ENCODE data around the gene CDCA8. TPM values are rescaled to one million over a fixed set of nuclear protein-coding genes. Genes with fewer than 3 reads are reported as not detected.

The CDCA8 gene
- total and polyA plus RNA-seq, 8 donors: 0.89 to 5.5 (median 3.0) TPM; not detected in 2

DNA sequence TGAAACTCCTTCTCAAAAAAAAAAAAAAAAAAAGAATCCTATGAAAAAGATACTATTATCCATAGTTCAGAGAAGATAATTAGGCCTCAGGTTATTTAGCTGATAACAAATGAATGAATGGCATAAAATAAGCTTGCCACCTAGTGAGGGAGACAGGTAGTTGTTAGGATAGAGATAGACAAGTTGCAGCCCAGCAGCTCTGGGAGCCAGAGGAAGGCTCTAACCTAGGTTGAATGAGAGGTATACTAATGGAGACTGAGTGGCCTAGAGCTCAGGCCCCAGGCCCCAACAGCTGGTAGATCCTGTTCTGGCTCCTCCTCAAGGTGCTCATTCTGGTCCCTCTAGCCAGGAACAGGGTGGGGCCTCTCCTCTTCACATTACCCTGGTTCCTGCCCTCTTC, 37.0 kb upstream of the CDCA8 start:
- intact Hi-C loops (cut with DNase I; ENCODE audit: low total_unique reads): no loop called here
- DNase-seq: no peak
- Histone ChIP-seq H3K9me3 (no peaks in the 10 kb centered on the region), H3K36me3 (no peaks in the 10 kb centered on the region), H3K4me1 (no peaks in the 10 kb centered on the region), H3K27ac (no peak overlapping the region), H3K4me3 (no peak overlapping the region), H3K27me3 (peaks cover 0 to 51% (median 10%) of the 10 kb centered on the region in 3 donors)
- TF ChIP-seq EP300 (IDR thresholded peaks at IDR 0.05): no peak
- TF ChIP-seq POLR2AphosphoS5 (IDR thresholded peaks at IDR 0.05): no peak
- TF ChIP-seq, protein P1, sequence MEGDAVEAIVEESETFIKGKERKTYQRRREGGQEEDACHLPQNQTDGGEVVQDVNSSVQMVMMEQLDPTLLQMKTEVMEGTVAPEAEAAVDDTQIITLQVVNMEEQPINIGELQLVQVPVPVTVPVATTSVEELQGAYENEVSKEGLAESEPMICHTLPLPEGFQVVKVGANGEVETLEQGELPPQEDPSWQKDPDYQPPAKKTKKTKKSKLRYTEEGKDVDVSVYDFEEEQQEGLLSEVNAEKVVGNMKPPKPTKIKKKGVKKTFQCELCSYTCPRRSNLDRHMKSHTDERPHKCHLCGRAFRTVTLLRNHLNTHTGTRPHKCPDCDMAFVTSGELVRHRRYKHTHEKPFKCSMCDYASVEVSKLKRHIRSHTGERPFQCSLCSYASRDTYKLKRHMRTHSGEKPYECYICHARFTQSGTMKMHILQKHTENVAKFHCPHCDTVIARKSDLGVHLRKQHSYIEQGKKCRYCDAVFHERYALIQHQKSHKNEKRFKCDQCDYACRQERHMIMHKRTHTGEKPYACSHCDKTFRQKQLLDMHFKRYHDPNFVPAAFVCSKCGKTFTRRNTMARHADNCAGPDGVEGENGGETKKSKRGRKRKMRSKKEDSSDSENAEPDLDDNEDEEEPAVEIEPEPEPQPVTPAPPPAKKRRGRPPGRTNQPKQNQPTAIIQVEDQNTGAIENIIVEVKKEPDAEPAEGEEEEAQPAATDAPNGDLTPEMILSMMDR (IDR thresholded peaks at IDR 0.05): no peak

DNA sequence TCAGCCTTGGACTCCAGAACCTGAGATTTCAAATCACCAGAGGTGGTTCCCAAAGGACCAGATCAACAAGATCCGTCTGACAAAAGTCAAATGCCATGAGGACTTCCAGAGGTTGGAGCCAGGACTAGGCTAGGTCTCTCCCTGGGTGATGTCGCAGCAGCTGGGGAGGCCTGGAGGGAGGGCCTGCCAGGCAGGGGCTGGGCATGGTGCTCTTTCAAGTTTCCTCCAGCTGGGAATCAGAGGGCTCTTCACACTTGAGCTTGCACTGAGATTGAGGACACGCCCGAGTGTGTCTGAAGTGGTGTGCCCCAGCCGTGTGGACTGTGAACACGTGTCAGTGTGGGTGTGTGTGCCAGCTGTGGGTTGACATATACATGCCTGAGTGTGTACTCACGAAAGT, 36.3 kb upstream of the CDCA8 start:
- DNase-seq: no peak
- H3K27me3 ChIP-seq: peaks cover 0 to 59% (median 16%) of the 10 kb centered on the region in 3 donors
- WGBS, 5 donors: 41 to 74% (median 62%) methylated on average over 7 of the region's 7 CpGs
- H3K9me3 ChIP-seq: no peaks in the 10 kb centered on the region
- intact Hi-C loops (cut with DNase I; ENCODE audit: low total_unique reads): no loop called here
- H3K4me1 ChIP-seq: no peaks in the 10 kb centered on the region
- H3K4me3 ChIP-seq: no peak overlapping the region
- no peaks in the 10 kb centered on the region for H3K36me3 ChIP-seq
- H3K27ac ChIP-seq: no peak overlapping the region
- no peak for TF ChIP-seq POLR2A (IDR thresholded peaks at IDR 0.05)
- TF ChIP-seq POLR2AphosphoS5 (IDR thresholded peaks at IDR 0.05): no peak
- TF ChIP-seq, protein P1 (IDR thresholded peaks at IDR 0.05): no peak
- TF ChIP-seq EP300 (IDR thresholded peaks at IDR 0.05): no peak

DNA sequence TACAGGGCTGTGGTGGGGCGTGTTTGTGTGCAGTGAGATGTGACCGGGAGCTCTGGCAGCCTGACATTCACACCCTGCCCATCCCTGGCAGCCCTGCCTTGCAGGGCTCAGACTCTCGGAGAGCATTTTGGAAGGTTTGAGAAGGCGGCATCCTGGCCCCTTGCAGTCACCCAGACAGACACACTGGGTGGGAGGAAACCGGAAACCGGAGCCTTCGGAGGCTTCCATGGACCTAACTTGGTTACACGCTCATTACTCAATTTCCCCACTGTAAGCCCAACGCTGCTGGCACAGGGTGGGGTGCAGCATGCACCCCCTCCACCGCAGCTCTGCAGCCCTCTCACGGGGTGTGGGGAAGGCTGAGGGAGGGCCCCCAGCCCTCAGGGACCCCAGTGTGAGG, 35.4 kb upstream of the CDCA8 start:
- intact Hi-C loops (cut with DNase I; ENCODE audit: low total_unique reads): no loop called here
- no peak for TF ChIP-seq POLR2A (IDR thresholded peaks at IDR 0.05)
- TF ChIP-seq, protein P1 (IDR thresholded peaks at IDR 0.05): no peak
- no peak for TF ChIP-seq POLR2AphosphoS5 (IDR thresholded peaks at IDR 0.05)
- no peak for TF ChIP-seq EP300 (IDR thresholded peaks at IDR 0.05)
- peaks cover 0 to 67% (median 24%) of the 10 kb centered on the region in 3 donors for H3K27me3 ChIP-seq
- WGBS, 5 donors: 71 to 81% (median 77%) methylated on average over 9 to 11 of the region's 11 CpGs
- no peaks in the 10 kb centered on the region for H3K9me3 ChIP-seq
- H3K36me3 ChIP-seq: no peaks in the 10 kb centered on the region
- DNase-seq: no peak
- H3K4me1 ChIP-seq: no peaks in the 10 kb centered on the region
- H3K27ac ChIP-seq: no peak overlapping the region
- no peak overlapping the region for H3K4me3 ChIP-seq

DNA sequence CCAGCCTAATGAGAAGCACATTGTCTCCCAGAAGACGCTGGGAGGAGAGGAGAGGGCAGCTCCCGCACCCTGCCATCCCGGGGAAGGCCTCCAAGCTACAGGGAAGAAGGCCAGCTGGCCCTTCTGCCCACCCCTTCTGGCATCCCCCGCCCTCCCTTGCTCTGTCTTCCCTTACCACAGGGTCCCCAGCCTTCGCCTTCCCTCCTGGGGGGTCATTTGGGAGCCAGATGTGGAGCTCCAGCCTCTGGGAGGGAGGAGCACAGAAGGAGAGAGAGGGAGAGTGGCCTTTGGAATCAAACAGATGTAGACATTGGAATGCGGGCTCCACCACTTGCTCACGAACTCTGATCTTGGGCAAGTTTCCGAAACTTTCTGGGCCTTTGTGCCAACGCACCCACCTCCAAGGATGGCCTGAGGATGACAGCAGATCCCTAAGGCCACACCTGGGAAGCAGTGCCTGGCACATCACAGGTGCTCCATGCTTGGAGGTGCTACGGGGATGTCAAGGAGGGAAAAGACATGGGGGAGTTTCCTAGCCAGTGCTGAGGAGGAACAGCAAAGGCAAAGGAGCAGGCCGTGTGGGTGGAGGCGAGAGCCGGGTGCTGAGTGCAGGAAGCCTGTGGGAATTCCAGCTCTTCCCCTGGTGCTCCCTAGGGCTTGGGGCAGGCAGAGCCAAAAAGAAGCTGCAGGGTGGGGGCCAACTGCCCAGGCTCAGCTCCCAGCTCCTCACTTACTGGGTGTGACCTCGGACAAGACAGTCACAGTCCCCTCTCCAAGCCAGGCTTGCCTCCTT, 34.5 kb upstream of the CDCA8 start:
- 62 to 73% (median 66%) methylated on average over 13 to 14 of the region's 14 CpGs for WGBS, 5 donors
- Histone ChIP-seq H3K36me3 (no peaks in the 10 kb centered on the region), H3K27ac (no peak overlapping the region), H3K9me3 (no peaks in the 10 kb centered on the region), H3K27me3 (peaks cover 0 to 64% (median 24%) of the 10 kb centered on the region in 3 donors), H3K4me1 (no peaks in the 10 kb centered on the region), H3K4me3 (no peak overlapping the region)
- intact Hi-C loops (cut with DNase I; ENCODE audit: low total_unique reads): no loop called here
- TF ChIP-seq EP300 (IDR thresholded peaks at IDR 0.05) (no peak), POLR2AphosphoS5 (IDR thresholded peaks at IDR 0.05) (no peak)
- TF ChIP-seq, protein P1 (IDR thresholded peaks at IDR 0.05): no peak
- no peak for DNase-seq

Data from stomach (tissue), 9 donors.